Right lobe of liver (tissue), 6 donors: Measurements from ENCODE around the gene REXO4. TPM values are rescaled to one million over a fixed set of nuclear protein-coding genes. Genes with fewer than 3 reads are reported as not detected.

Experiments
- ATAC-seq, 4 donors: fragments of 200-7000 bp; cut with Tn5 transposase; one replicate each; pipeline ENCODE4 v1.9.1; 2020; ENCODE audit warnings: mild to moderate bottlenecking in 4 of 4, moderate library complexity in 4 of 4
- DNase-seq, 3 donors: peaks; one replicate each; pipeline ENCODE4 v3.0.0-alpha.2; 2020
- H3K27ac ChIP-seq, 3 donors: fragments of 200-600 bp; one replicate each; pipeline ENCODE4 v1.8.0; 2022
- H3K27me3 ChIP-seq, 2 donors: fragments of 200-600 bp; one replicate each; pipeline ENCODE4 v1.8.0; 2022
- H3K36me3 ChIP-seq, 4 donors: fragments of 200-600 bp; sonication (generic) in 1 of 4; one replicate each; pipeline versions ENCODE4 v1.5.1 to v1.8.0; 2017 to 2022; ENCODE audit warnings: control low read depth in 1 of 4
- H3K4me1 ChIP-seq, 4 donors: fragments of 200-600 bp; sonication (generic) in 1 of 4; one replicate each; pipeline versions ENCODE4 v1.5.1 to v1.8.0; 2017 to 2022; ENCODE audit warnings: control low read depth in 1 of 4
- H3K4me3 ChIP-seq, 3 donors: fragments of 200-600 bp; one replicate each; pipeline ENCODE4 v1.8.0; 2022
- H3K9me3 ChIP-seq, 4 donors: fragments of 200-600 bp; sonication (generic) in 1 of 4; one replicate each; pipeline versions ENCODE4 v1.5.1 to v1.8.0; 2017 to 2022; ENCODE audit warnings: control low read depth in 1 of 4
- POLR2A ChIP-seq: fragments of 450-650 bp; IDR thresholded peaks from one replicate; pipeline ENCODE4 v1.6.1; 2017; ENCODE audit warnings: antibody characterized with exemption, mild to moderate bottlenecking
- WGBS: methylation state at CpG from one replicate; pipeline ENCODE4 v1.1.6; 2018; ENCODE audit warnings: low coverage, low lambda C conversion rate; ENCODE audit not compliant: insufficient coverage; ENCODE audit errors: missing lambda C conversion rate; 5-methylcytosine and 5-hydroxymethylcytosine counted together
- intact Hi-C, 2 donors: fragments of 100-400 bp; cut with DNase I; formaldehyde crosslinking; loops; one replicate each; pipeline versions ENCODE4 v1.11.2 to v1.14.1; 2022
- total RNA-seq, 6 experiments: library from RNA; depleted of rRNA in 2 of 6; stranded (reverse); fragments of >200 nt in 2 of 6; fragmentation: NEBNext Ultra II Directional in 3 of 6; extraction: Animal tissue kit (Norgen Biotek cat#: 25700) in 3 of 6; gene quantifications; one replicate each; pipeline versions ENCODE4 v1.1.0 to v1.2.4, GENCODE V29; 2016 to 2023
- TF ChIP-seq, protein P1 (sequence below), 4 donors: fragments of 200-600 bp in 3 of 4; fragments of 450-650 bp in 1 of 4; IDR thresholded peaks; one replicate each; pipeline versions ENCODE4 v1.5.1 to v1.8.0; 2016 to 2022; ENCODE audit warnings: antibody characterized with exemption in 4 of 4, mild to moderate bottlenecking in 2 of 4
- donor health status: DM: no; HTN: yes; CAD: no.
- donor health status: DM: no; HTN: no; CAD: no.
- donor health status: DM: no; HTN: no; CAD: no.
- donor health status: DM: no; HTN: yes; CAD: no.
- donor health status: DM: no; HTN: yes; CAD: no.

Gene REXO4
- total RNA-seq, 6 experiments from 2014 or later: 9.5 to 19.9 (median 12.0) TPM

DNA sequence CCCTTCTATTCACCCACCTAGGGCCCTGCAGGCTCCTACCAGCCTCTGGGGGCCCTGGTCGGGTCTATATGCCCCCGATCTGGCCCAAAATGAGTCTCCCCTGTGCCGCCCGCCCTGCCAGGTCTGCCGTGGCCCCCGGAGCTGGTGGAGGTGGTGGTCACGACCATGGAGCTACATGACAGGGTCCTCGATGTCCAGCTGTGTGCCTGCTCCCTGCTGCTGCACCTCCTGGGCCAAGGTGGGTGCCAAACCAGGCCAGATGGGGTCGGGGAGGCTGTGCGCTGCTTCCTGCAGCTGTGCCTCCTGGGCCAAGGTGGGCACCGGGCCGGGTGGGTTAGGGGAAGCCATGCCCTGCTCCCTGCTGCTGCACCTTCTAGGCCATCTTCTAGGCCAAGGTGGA, 17.5 kb downstream of the REXO4 start:
- DNase-seq: no peak
- no peaks in the 10 kb centered on the region for H3K9me3 ChIP-seq
- ATAC-seq: no peak
- no peak overlapping the region for H3K27ac ChIP-seq
- no peak overlapping the region for H3K4me3 ChIP-seq
- intact Hi-C loops: loop anchor here (5.0 to 10.0 kb wide), 3 partner anchors 45 to 213 kb away; partner anchors contain the start of genes SURF1 (in 1 of the 2) and SURF2 (in 1 of the 2)
- H3K36me3 ChIP-seq: no peaks in the 10 kb centered on the region
- no peaks in the 10 kb centered on the region for H3K27me3 ChIP-seq
- no CpG with 5 or more reads among the region's 12 CpGs for WGBS
- H3K4me1 ChIP-seq: no peaks in the 10 kb centered on the region
- no peak for TF ChIP-seq POLR2A
- TF ChIP-seq, protein P1, sequence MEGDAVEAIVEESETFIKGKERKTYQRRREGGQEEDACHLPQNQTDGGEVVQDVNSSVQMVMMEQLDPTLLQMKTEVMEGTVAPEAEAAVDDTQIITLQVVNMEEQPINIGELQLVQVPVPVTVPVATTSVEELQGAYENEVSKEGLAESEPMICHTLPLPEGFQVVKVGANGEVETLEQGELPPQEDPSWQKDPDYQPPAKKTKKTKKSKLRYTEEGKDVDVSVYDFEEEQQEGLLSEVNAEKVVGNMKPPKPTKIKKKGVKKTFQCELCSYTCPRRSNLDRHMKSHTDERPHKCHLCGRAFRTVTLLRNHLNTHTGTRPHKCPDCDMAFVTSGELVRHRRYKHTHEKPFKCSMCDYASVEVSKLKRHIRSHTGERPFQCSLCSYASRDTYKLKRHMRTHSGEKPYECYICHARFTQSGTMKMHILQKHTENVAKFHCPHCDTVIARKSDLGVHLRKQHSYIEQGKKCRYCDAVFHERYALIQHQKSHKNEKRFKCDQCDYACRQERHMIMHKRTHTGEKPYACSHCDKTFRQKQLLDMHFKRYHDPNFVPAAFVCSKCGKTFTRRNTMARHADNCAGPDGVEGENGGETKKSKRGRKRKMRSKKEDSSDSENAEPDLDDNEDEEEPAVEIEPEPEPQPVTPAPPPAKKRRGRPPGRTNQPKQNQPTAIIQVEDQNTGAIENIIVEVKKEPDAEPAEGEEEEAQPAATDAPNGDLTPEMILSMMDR (IDR thresholded peaks at IDR 0.05): no peak

DNA sequence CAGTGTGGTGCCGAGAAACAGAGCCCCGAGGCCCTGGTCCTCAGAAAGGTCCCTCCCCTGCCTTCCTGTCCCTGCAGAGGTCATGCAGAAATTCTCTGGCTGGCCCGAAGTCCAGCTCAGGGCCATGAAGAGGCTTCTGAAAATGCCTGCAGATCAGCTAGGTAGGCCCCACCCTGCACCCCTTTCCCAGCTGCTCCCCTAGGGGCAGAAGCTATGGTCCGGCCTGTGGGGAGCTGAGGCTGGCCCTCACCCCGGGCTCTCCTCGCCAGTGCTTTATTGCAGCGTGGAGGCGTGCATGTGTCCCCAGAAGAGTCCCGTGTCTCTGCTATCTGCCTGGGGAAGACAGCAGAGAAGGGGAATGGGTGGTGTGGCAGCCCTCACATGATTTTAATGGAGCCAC, 19.9 kb downstream of the REXO4 start:
- Histone ChIP-seq H3K4me3 (no peak overlapping the region), H3K9me3 (no peaks in the 10 kb centered on the region), H3K27me3 (no peaks in the 10 kb centered on the region), H3K36me3 (no peaks in the 10 kb centered on the region), H3K4me1 (no peaks in the 10 kb centered on the region), H3K27ac (no peak overlapping the region)
- ATAC-seq: no peak
- no peak for DNase-seq
- no peak for TF ChIP-seq POLR2A
- TF ChIP-seq, protein P1 (IDR thresholded peaks at IDR 0.05): no peak
- intact Hi-C loops: loop anchor here in 1 of 2 donors (10.0 kb wide), 1 partner anchor 213 kb away; no protein-coding TSS in a partner anchor
- WGBS: no CpG with 5 or more reads among the region's 9 CpGs

DNA sequence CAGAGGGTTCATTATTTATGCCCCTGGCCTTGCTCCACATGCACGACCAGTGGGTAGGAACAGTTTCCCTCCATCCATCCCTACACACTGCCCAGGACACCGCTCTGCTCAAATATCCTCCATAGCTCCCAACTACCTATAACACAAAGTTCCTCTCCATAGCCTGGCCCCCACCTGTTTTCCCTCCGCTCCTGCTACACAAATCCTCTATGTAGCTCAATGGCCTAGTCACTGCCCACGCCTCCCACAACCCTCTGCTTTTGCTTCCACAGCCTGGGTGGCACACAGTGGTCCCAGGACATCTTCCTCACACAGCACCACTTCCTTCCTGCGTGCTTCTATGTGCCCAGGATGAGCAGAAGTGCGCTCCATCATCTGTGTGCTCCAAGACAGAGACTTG, 20.4 kb downstream of the REXO4 start:
- intact Hi-C loops: loop anchor here in 1 of 2 donors (10.0 kb wide), 1 partner anchor 213 kb away; no protein-coding TSS in a partner anchor
- TF ChIP-seq, protein P1 (IDR thresholded peaks at IDR 0.05): no peak
- TF ChIP-seq POLR2A: no peak
- Histone ChIP-seq H3K27ac (no peak overlapping the region), H3K27me3 (no peaks in the 10 kb centered on the region), H3K4me3 (no peak overlapping the region), H3K4me1 (no peaks in the 10 kb centered on the region), H3K36me3 (no peaks in the 10 kb centered on the region), H3K9me3 (no peaks in the 10 kb centered on the region)
- DNase-seq (no peak), ATAC-seq (no peak)
- WGBS: 68% methylated on average over 6 of the region's 6 CpGs

DNA sequence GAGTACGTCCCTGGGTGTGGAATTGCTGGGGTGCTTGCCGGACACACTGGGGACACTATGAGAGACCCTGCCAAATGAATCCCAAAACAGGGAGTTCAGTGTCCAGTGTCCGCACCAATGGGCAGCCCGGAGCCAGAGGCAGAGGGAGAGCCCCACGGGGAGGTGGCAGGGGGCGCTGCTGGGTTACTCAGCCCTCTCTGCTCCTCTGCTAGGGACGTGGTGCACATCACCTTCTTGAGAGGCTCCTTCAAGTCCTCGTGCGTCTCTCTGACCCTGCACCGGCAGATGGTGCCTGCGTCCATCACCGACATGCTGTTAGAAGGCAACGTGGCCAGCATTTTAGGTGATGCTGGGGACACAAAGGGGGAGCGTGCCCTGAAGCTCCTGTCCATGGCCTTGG, 20.9 kb downstream of the REXO4 start:
- Histone ChIP-seq H3K27ac (no peak overlapping the region), H3K4me1 (no peaks in the 10 kb centered on the region), H3K4me3 (no peak overlapping the region), H3K27me3 (no peaks in the 10 kb centered on the region), H3K36me3 (no peaks in the 10 kb centered on the region), H3K9me3 (no peaks in the 10 kb centered on the region)
- intact Hi-C loops: loop anchor here in 1 of 2 donors (10.0 kb wide), 1 partner anchor 212 kb away; no protein-coding TSS in a partner anchor
- TF ChIP-seq, protein P1 (IDR thresholded peaks at IDR 0.05): peak in 2 of 4 donors; percentile 19 to 20
- TF ChIP-seq POLR2A: no peak
- peak in 3 of 4 donors; percentile 24 to 52 (median 47) for ATAC-seq
- WGBS: 10% methylated on average over 2 of the region's 14 CpGs
- DNase-seq: no peak
